ENCODE measurements around the gene STIP1.

Gene STIP1

DNA sequence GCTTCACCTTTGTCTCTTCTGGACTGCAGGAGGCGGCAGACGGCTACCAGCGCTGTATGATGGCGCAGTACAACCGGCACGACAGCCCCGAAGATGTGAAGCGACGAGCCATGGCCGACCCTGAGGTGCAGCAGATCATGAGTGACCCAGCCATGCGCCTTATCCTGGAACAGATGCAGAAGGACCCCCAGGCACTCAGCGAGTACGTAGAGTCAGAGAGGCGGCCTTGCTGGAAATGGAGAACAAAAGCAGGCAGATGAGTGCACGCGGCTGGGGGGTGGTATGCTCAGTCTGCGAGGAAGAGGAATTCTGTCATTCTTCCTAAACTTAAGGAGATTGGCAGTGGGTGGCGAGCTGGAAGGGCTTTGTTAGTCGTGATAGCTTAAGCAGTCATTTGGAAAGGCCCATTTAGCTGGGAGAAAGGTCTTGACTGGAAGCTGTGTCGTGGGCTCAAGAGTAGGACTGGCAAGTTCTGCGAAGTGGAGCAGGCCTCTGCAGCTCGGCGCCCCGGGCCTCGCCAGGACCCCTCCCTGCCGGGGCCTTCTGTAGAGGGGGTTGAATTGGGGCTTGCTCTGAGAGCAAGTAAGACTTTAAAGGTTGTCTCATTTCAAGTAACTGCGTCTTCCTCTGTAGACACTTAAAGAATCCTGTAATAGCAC lies 17.6 kb downstream of the STIP1 start:
- no peak for DNase-seq

DNA sequence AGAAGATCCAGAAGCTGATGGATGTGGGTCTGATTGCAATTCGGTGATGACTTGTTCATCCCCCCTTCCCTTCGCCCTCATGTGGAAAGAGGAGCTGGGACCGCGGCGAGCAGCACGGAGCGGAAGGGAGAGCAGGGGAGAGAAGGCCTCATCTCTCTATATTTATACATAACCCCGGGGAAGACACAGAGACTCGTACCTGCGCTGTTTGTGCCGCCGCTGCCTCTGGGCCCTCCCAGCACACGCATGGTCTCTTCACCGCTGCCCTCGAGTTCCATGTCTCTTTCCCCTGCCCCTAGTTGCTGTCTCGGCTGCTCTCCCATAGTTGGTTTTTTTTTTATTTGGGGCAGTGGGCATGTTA lies 18.1 kb downstream of the STIP1 start:
- no peak for DNase-seq

DNA sequence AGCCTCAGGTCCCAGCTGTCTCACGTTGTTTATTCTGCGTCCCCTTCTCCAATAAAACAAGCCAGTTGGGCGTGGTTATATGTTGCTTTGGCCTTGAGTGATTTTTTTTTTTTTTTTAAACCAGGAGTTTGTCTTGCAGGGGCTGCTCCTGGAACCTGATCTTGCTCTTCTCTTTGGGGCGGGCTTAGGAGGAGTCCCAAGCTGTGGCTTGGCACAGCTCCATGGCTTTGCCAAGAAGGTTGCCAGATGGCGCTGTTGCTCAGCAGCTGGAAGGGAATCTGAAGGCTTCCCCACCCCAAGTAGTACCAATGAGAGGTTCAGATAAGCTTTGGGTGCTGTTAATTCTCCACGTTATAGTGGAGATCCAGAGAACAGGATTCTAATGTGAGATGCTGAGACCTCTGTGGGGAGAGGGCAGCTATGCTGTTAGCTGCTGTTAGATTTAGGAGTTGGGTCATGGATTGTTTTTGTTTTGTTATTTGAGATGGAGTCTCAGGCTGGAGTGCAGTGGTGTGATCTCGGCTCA lies 18.6 kb downstream of the STIP1 start:
- DNase-seq, result peak; percentile 73

DNA sequence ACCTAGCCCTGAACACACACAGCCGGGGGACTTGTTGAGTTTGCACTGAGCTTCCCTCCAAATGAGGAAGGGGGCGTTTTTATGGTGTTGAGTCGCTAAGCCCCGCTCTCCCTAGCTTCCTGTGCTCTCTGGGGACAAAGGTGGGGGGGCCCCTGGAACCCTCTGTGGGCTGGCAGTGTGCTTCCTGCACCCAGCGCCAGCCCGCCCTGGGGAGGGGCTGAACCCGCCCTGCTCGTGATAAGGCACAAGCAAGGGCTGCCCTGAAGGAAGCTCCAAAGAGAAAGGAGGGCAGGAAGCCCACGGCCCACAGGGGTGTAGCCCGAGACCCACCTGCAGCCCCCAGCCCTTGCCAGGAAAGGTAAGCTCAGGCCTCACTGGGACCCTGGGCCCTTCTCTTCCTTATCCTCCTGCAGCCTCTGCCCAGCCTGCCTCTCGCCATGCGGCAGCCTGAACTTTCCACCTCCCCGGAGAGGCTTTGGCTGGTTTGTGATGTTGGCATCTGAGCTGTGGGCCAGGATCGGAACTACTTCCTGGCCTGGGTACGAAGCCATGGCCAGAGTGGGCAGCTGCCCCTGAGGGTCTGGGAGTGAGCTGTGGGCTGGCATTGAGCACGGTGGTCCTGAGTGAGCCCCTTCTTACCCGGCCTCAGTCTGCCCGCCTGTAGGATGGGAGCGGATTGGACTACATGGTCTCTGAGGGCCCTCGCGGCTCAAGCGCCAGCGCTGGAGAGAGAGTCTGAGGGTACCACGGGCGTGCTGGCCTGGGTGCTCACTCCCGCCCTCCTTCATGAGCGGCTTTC lies 20.7 kb downstream of the STIP1 start, which contains the start of gene FERMT3:
Gene FERMT3 (plus strand): TSS at position 265 of the 799 bp plus-strand sequence. CDS start 644 bp downstream, outside the sequence.
- no peak for DNase-seq

DNA sequence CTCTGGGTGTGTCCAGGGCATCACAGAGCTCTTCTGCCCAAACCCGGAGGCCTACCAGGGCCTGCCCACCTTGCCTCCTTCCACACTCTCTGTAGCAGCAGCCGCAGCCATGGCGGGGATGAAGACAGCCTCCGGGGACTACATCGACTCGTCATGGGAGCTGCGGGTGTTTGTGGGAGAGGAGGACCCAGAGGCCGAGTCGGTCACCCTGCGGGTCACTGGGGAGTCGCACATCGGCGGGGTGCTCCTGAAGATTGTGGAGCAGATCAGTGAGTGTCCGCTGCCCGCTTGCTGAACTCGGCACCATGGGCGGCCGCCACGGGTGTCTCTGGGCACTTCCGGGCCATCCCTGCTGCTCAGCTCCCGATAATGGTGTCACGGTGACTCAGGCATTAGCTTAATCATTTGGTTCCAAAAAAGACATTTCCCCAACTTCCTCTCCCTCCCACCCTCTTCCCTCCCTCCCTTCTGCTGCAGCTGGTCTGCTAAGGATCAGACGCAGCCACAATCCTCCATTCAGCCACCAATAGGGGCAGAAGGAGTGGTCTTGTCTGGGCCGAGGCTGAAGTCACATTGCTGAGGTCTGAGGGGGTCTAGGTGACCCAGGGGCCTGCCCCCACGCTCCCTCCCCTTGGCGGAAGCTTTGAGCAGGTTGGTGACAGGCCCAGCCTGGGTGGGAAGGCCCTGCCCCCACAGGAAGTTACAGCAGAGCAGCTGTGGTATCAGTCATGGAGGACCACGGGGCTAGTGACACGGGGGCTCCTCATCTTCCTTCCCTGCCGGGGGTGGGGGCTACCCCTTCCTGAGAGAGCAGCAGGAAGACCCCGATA lies 21.5 kb downstream of the STIP1 start:
- DNase-seq, result no peak

DNA sequence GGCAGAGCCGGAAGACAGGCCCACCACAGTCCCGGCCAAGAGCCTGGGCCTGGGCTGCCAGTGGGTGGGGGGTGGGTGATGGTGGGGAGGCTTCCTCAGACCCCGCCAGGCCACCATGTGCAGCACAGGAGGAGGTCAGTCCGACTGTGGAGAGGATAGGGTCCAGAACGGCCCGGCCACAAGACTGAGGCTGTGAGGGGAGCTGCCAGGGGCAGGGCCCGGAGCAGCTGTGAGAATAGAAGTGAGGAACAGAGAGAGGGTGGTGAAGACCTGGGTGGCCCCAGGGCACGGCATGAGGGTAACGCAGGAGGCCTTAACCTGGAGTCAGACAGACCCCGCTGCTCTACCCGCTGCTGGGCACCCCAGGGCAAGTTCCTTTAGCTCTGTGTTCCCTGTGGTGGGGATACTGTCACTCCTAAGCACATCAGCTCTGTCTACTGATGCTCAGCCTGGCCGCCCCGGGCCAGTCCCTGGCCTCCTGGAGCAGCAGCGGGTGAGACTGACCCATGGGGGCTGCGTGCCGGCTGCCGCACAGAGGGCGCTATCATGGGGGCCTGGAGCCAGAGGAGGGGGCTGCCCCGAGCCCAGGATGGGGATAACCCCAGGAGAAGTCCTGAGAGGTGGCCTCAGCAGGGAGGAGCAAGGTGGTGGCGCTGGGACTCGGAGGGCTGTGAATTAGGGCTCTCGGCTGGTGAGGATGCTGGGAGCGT lies 22.3 kb downstream of the STIP1 start:
- no peak for DNase-seq

DNA sequence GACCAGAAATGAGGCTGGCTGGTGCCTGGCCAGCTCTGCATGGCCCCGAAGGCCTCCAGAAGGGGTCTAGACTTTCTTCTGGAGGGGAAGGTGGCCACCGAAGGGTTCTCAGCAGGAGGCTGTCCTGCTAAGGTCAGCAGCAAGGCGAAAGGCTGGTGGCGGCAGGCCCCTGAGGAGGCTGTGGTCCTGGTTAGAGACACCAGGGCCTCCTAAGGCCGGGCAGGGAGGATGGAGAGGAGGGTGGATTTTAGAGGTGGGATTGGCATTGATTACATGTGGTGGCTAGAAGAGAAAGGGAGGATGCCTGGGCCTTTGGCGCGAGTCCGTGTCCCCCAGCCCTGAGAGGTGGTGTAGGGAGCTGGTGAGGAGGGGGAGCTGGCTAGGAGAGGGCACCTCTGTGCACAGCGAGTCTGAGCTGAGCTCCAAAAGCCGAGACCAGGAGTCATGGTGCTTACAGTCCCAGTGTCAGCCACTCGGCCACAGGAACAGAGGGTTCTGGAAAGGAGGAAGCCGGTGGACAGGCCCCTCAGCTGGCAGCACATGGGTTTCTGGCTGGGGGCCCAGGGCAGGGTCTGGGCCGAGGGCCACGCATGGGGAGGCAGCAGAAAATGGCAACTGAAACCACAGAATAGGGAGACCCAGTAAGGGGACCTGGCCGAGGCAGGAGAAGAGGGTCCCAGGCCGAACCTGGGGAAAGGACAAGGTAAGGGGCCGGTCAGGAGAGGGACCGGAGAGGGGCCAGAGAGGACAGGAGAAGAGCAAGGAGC lies 23.0 kb downstream of the STIP1 start:
- DNase-seq, result no peak

DNA sequence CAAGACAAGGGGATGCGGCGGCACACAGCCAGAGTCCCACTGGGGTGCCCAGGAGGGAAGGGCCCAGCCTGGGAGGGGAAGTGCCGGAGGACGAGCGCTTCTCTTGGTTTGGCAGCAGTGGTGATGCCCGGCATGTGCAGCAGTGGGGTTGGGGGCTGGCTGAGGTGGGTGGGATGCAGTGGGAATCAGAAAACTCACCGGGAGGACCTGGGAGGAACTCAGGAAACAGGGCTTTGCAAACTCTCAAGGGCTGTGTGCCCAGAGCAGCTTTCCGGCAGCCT lies 23.5 kb downstream of the STIP1 start:
- DNase-seq, result no peak

DNA sequence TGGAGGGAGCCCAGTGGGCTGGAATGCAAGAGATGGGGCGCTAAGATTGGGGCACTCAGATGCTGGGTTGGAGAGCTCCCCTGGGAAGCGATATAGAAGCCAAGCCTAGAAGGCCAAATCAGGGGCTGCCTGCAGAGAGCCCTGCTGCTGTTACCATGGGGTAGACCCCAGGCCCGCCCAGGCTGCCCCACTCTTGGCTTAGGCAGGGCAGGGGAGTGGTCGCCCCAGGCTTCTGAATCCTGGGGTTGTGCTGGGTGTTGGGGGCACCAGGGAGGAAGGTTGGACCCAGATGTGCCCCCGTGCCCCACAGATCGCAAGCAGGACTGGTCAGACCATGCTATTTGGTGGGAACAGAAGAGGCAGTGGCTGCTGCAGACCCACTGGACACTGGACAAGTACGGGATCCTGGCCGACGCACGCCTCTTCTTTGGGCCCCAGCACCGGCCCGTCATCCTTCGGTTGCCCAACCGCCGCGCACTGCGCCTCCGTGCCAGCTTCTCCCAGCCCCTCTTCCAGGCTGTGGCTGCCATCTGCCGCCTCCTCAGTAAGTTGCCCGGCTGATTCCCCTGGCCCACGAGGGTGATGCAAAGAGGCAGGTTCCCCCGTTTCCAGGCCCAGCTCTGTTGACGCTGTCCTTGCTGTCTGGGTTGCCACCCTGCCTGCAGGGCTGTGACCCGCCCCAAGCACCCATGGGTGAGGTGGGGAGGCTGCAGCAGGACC lies 24.5 kb downstream of the STIP1 start:
- peak; percentile 20 for DNase-seq

DNA sequence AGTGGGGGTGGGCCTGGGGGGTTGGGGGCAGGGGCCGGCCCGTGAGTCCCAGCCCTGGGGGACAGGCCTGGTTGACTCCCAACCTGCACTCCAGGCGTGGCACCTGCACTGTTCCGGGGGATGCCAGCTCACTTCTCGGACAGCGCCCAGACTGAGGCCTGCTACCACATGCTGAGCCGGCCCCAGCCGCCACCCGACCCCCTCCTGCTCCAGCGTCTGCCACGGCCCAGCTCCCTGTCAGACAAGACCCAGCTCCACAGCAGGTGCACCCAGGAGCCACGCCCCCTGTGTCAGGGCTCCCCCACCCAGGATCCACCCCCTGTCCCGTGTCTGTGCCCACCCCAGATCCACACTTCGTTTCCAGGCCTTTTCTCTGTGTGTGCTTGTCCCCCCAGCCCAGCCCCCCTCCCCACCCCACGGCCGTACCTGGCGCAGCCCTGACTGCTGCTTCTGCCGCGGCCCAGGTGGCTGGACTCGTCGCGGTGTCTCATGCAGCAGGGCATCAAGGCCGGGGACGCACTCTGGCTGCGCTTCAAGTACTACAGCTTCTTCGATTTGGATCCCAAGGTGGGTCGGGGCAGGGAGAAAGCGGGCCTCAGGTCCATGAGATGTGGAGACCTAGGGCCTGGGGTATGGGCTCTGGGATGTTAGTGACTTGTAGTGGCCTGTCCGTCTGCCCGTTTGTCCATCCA lies 25.4 kb downstream of the STIP1 start:
- DNase-seq, result no peak

DNA sequence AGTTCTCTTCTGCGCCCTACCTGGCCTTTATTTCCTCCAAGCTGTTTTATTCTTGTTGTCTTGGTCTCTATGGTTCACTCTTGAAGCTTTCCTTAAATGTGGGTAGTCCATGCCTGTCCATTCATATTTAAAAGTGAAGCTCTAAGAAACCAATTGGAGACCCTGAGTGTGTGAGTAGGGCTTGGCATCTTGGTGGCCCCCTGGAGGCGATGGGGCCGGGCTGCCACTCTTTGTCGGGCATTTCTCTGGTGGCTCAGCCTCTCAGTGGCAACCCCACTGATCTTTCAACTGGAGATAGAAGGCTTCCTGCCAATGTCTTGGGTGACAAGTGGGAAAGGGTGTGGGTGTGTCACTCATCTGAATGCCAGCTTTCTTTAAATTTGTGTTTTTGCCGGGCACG lies 30.9 kb downstream of the STIP1 start:
- DNase-seq, result no peak

DNA sequence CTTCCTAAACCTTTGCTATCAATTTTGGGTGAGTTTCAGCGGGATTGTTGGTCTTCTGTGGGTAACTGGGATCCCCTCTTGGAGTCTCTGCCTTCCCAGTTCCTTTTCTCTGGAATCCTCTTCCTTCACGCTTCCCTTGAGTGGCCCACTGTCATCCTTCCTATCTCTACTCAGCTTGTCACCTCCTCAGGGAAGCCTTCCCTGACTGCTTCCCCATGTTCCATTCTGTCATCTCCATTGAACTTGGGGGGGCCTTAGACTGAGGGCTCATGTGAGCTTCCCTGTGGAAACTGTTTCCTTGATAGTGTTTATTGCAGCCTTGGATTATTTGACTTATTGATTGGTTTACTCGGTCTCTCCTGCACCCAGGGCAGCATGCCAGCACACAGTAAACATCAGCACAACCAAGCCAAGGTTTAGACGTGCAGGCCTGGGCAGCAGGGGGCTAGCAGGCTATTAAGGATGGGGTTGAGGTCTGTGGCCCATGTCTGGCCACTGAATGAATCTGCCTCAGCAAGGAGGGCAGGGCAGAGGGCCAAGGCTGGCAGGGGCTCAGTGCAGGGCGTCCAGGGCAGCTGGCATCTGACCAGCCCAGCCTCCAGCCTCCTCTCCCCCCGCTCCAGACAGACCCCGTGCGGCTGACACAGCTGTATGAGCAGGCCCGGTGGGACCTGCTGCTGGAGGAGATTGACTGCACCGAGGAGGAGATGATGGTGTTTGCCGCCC lies 32.8 kb downstream of the STIP1 start:
- no peak for DNase-seq

DNA sequence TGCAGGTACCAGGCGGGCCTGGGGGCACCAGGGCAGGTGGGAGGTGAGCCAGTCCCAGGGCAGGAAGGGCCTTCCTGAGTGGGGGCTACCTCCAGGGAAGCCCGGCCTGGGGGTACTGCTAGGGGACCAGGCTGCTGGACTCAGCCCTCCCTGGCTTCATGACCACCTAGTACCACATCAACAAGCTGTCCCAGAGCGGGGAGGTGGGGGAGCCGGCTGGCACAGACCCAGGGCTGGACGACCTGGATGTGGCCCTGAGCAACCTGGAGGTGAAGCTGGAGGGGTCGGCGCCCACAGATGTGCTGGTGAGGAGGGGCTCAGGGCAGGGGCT lies 33.3 kb downstream of the STIP1 start:
- no peak for DNase-seq

DNA sequence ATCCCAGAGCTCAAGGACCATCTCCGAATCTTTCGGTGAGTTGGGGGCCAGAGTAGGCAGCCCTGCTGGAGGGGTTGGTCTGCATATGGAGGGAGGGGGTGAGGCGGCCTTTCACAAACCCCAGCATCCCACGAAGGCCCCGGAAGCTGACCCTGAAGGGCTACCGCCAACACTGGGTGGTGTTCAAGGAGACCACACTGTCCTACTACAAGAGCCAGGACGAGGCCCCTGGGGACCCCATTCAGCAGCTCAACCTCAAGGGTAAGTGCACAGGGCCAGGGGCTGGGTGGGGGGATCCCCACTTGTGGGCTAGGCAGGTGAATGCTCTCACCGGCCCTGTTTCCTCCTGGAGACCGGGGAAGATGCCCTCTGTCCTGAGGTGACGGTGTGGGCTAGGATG lies 33.8 kb downstream of the STIP1 start:
- no peak for DNase-seq

DNA sequence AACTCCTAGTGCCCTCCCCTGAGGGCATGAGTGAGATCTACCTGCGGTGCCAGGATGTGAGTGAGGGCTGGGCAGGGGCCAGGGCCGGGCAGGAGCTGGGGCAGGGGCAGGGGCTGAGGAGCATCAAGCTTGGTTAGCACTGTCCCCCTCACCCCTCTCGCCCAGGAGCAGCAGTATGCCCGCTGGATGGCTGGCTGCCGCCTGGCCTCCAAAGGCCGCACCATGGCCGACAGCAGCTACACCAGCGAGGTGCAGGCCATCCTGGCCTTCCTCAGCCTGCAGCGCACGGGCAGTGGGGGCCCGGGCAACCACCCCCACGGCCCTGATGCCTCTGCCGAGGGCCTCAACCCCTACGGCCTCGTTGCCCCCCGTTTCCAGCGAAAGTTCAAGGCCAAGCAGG lies 34.3 kb downstream of the STIP1 start:
- no peak for DNase-seq

DNA sequence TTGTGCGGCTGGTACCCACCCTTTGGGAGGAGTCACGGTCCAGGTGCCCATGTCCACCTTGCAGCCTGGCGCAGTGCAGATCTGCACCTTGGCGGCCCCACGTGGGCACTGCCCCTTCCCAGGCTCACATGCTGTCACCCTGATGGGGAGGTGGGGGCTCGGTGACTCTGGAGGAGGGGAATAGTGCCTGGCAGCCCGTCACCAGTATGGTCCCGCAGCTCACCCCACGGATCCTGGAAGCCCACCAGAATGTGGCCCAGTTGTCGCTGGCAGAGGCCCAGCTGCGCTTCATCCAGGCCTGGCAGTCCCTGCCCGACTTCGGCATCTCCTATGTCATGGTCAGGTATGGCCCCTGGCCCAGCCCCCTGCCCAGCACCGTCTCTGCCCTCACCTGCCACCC lies 34.8 kb downstream of the STIP1 start:
- no peak for DNase-seq

DNA sequence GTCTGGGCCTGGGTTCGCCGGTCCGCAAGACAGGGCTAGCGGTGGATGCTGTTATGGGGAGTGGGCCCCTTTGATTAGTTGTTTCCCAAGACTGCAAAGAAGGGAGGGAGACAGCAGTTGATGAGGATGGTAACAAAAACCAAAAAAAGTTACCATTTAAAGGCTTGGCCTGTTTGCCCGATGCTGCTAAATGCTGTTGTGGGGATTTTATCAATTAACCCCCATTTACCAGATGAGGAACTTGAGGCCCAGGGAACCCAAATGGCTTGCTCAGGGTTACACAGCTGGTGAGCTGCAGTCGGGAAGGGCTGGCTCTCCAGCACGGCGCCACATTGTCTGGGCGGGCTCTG lies 36.7 kb downstream of the STIP1 start:
- DNase-seq, result no peak

DNA sequence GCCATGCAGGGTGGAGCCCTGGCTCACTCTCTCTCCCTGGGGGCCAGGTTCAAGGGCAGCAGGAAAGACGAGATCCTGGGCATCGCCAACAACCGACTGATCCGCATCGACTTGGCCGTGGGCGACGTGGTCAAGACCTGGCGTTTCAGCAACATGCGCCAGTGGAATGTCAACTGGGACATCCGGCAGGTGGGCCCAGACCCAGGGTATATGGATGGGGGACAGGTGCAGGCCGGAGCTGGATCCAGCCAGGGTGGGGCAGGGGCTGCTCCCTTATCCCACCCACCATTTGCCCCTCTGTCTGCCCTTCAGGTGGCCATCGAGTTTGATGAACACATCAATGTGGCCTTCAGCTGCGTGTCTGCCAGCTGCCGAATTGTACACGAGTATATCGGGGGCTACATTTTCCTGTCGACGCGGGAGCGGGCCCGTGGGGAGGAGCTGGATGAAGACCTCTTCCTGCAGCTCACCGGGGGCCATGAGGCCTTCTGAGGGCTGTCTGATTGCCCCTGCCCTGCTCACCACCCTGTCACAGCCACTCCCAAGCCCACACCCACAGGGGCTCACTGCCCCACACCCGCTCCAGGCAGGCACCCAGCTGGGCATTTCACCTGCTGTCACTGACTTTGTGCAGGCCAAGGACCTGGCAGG lies 37.2 kb downstream of the STIP1 start:
- DNase-seq, result no peak

DNA sequence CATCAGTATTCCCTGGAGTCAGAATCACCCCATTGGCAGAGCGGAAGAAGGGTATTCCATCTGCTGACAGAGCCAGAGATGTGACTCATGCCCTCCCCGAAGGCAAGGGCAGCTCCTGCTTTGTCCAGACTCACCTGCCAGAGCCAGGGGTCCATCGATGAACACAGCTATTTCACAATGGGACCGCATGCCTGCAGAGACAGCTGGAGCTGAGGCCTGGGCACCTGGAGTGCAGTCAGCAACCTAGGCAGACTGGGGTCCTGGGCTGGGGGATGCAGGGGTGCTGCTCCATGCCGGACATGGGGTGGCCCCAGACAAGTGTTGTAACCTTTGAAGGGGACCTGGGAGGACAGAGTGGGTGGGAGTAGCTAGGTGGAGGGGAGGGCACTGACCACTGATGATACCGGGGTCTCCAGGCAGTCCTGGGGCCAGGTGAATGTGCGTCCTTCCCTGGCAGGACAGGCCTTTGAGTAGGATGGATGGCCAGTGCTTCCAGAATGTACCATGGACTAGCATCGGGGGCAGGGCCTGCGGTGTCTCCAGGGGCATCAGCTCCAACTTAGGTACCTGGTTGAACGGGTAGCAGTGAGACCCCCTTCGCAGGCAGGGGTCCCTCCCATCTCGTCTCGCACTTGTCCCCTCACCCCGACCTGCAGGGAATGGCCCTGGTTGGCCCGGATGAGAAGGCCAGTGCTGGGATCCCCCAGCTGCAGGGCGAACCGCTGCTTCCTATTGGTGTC lies 38.4 kb downstream of the STIP1 start:
- no peak for DNase-seq

Measured in NCI-H1694 (cell line).